Omental fat pad (tissue), 4 donors: ENCODE measurements around the gene TEX29. TPM values are rescaled to one million over a fixed set of nuclear protein-coding genes. Genes with fewer than 3 reads are reported as not detected.

ENCODE experiments used
- ATAC-seq: fragments of 150-250 bp; one replicate; pipeline ENCODE4 v1.9.1; 2016; ENCODE audit warnings: mild to moderate bottlenecking, moderate library complexity; ENCODE audit not compliant: low FRiP score
- DNase-seq: peaks from one replicate; pipeline ENCODE4 v3.0.0-alpha.2; 2019; ENCODE audit warnings: low spot score
- total RNA-seq, 4 donors: library from RNA; depleted of rRNA; stranded (reverse); fragments of >200 nt; gene quantifications; one replicate each; pipeline ENCODE4 v1.1.0, GENCODE V29; 2016
- TF ChIP-seq, protein P1 (sequence below), 3 donors: fragments of 450-650 bp; IDR thresholded peaks; one replicate each; pipeline ENCODE4 v1.5.1; 2016 to 2017; ENCODE audit warnings: antibody characterized with exemption in 3 of 3, mild to moderate bottlenecking in 3 of 3, moderate library complexity in 2 of 3

The TEX29 gene
- total RNA-seq, 4 donors from 2014 or later = 0.94 TPM; not detected in 3

DNA sequence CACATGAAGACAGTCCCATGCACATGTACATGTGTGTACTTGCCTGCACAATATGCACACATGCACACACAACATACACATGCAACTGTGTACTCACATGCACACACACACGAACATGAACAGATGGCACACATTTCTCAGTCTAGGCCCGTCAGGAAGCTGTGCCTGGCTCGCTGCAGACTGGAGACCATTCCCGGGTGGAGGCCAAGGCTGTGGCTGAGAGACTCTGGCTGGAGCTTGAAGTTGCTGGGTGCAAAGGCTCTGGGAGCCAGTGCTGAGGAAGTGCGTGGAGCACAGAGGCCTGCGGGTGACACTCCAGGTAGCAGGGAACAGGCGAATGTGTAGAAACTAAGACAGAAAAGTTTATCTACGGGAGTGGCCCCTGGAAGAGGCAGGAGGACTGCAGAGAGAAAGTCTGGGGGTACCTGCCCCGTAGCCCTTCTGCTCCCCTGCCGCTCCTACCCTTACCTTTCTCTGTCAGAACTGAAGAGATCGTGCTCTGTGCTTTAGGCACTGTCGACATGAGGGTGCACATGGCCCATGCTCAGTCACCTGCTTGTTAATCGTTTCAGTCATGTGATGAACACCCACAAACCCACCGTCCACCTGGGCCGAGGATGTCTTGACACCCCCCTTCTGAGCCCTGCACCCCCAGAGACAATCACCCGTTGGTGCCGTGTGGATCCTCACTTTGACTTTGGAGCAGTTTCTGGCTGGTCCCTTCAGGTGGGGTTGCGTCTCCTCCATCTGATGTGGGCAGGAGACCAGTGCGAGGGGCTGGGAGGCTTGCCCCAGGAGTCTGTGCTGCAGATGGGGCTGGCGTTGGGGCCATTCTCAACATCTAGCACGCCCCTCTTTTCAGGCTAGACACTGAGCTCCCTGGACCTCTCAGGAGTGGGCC, 69.4 kb downstream of the TEX29 start:
- TF ChIP-seq, protein P1, sequence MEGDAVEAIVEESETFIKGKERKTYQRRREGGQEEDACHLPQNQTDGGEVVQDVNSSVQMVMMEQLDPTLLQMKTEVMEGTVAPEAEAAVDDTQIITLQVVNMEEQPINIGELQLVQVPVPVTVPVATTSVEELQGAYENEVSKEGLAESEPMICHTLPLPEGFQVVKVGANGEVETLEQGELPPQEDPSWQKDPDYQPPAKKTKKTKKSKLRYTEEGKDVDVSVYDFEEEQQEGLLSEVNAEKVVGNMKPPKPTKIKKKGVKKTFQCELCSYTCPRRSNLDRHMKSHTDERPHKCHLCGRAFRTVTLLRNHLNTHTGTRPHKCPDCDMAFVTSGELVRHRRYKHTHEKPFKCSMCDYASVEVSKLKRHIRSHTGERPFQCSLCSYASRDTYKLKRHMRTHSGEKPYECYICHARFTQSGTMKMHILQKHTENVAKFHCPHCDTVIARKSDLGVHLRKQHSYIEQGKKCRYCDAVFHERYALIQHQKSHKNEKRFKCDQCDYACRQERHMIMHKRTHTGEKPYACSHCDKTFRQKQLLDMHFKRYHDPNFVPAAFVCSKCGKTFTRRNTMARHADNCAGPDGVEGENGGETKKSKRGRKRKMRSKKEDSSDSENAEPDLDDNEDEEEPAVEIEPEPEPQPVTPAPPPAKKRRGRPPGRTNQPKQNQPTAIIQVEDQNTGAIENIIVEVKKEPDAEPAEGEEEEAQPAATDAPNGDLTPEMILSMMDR (IDR thresholded peaks at IDR 0.05) = no peak
- DNase-seq (no peak), ATAC-seq (no peak)

DNA sequence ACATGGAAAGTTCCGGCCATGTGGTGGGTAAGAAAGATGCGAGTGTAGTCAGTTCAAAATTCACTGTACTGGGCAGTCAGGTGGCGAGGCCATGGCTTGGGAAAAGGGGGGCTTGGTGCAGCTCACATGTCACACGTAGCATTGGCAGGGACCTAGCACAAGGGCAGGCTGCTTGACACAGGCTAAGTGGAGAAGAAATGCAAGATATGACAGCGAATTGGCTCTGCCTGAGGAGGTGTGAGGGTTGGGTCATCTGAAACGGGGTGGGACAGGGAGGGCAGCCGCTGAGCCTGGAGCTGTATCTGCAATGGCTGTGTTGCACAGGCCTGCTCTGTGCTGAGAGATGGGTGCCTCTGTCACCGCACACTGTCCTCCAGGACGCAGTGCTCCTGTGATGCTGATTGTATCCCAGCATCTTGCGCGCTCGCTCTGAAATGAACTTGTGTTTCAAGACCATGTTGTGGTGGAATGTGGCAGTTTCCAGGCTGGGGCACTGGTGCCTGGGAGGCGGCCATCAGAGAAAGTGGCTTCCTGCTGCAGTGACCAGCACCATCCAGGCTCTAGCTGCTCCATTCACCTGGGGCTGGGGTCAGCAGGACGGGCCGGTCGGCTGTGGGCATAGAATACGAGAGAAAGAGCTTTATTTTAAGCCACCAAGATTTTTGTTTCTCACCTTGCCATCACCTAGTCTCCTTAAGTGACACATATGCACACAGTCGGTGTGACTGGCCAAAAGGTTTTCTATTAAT, 70.3 kb downstream of the TEX29 start:
- ATAC-seq = no peak
- TF ChIP-seq, protein P1 (IDR thresholded peaks at IDR 0.05) = no peak
- no peak for DNase-seq

DNA sequence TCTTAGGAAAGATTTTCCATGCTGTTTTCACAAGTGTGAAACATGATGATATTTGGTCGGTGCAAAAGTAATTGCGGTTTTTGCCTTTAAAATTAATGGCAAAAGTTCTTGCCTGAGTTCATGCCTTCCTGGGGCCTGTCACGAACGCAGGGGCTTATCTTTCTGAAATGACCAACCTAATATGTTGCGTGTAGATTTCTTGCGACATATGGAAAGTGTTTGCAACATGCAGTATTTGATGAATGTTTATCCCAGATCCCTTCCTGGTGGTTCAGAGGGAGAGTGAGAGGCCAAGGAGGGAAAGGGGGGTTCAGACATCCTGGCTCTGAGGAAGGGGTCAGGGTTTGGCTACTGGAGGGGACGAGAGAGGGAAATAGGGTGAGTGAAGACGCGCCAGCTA, 72.0 kb downstream of the TEX29 start:
- TF ChIP-seq, protein P1 (IDR thresholded peaks at IDR 0.05) = no peak
- ATAC-seq = no peak
- no peak for DNase-seq

DNA sequence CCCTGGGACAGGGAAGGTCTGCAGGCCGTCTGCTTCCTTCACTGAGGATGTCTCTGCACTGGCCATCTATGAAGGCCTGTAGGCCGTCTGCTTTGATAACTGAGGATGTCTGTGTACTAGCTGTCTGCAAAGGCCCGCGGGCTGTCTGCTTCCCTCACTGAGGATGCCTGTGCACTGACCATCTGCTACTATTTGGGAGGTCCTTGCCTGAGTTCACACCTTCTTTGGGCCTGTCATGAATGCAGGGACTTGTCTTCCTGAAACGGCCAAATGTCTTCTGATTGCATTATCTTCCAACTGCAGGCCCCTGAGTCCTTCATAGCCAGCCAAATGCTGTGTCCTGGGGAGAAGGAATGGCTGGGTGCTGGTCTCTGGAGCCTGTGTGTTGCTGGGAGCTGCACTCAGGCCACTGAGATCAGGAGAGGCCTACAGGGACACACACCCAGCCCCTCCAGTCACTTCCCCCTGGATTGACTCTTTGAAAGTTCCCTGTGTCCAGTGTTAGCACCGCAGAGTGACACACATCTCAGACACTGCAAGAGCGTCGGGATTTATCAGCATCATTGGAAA, 72.9 kb downstream of the TEX29 start:
- DNase-seq (no peak), ATAC-seq (no peak)
- TF ChIP-seq, protein P1 (IDR thresholded peaks at IDR 0.05) = no peak

Other genes with a start within 250 kb of the TEX29 start
- 100 to 1,000 TPM in 2 of 4 donors, 10 to 100 TPM in 2; 69.9 to 163 (median 102) TPM for gene ARHGEF7, start 205.3 kb upstream of the TEX29 start, total RNA-seq